ENCODE data around the gene RNF207. TPM values are rescaled to one million over a fixed set of nuclear protein-coding genes. Genes with fewer than 3 reads are reported as not detected.

Gene RNF207
- total RNA-seq, 3 donors from 2014 or later = 35.4 to 63.9 (median 35.9) TPM

- Histone ChIP-seq H3K9me3 (no peaks in the 10 kb centered on the region), H3K4me1 (ENCODE audit: low read depth) (peaks cover 11% of the 10 kb centered on the region), H3K36me3 (ENCODE audit: low read depth) (no peaks in the 10 kb centered on the region), H3K4me3 (peak overlapping the region; percentile 52)
- TF ChIP-seq, protein P1, sequence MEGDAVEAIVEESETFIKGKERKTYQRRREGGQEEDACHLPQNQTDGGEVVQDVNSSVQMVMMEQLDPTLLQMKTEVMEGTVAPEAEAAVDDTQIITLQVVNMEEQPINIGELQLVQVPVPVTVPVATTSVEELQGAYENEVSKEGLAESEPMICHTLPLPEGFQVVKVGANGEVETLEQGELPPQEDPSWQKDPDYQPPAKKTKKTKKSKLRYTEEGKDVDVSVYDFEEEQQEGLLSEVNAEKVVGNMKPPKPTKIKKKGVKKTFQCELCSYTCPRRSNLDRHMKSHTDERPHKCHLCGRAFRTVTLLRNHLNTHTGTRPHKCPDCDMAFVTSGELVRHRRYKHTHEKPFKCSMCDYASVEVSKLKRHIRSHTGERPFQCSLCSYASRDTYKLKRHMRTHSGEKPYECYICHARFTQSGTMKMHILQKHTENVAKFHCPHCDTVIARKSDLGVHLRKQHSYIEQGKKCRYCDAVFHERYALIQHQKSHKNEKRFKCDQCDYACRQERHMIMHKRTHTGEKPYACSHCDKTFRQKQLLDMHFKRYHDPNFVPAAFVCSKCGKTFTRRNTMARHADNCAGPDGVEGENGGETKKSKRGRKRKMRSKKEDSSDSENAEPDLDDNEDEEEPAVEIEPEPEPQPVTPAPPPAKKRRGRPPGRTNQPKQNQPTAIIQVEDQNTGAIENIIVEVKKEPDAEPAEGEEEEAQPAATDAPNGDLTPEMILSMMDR (IDR thresholded peaks at IDR 0.05) = no peak
- intact Hi-C loops (cut with DNase I, micrococcal nuclease) = no loop called here
- peak; percentile 73 to 80 (median 79) for DNase-seq
- ATAC-seq = peak; percentile 69
These were observed 29.4 kb downstream of the RNF207 start for GRCh38 chr1:6235296-6235677.

DNA sequence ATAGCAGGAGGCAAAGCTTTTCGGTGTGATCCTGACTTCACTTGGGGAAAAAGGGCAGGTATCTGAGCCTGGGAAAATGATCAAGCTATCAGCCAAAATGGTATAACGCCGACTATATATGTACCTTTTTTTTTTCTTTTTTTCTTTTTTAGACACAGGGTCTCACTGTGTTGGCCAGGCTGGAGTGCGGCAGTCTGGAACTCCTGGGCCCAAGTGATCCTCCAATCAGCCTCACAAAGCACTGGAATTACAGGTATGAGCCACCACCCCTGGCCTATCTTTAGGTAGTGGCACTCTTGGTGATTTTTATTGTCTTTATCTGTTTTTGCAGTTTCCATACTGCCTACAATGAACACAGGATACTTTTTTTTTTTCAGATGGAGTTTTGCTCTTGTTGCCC lies 31.2 kb downstream of the RNF207 start:
- no peaks in the 10 kb centered on the region for H3K36me3 ChIP-seq (ENCODE audit: low read depth)
- no peak for DNase-seq
- ATAC-seq = no peak
- H3K4me3 ChIP-seq = no peak overlapping the region
- no peaks in the 10 kb centered on the region for H3K9me3 ChIP-seq
- intact Hi-C loops (cut with DNase I, micrococcal nuclease) = no loop called here
- TF ChIP-seq, protein P1 (IDR thresholded peaks at IDR 0.05) = no peak
- H3K4me1 ChIP-seq (ENCODE audit: low read depth) = peaks cover 15% of the 10 kb centered on the region

DNA sequence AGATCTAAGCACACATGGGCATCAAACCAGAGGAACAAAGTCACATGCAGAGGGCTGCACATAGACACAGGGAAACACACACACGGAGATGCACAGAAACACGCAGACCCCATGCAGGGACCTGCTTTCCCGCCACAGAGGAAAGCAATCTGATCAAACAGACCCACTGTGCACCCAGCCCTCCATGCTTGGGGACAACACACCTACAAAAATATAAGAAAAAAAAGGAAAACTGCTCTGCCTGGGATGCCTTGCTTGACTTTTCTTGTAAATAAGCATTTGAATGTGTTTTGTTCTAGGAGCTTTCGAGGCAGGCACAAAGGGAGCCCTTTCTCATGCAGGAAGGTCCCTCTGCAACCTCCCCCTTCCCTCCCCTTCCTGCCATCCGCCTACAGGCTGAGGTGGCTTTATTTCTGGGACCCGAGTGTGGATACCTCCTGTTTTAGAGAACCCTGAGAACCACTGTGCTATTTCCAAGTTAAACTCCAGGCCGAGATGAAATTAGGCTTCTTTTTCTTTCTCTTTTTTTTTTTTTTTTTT lies 33.4 kb downstream of the RNF207 start:
- no peak overlapping the region for H3K4me3 ChIP-seq
- H3K4me1 ChIP-seq (ENCODE audit: low read depth) = peaks cover 17% of the 10 kb centered on the region
- TF ChIP-seq, protein P1 (IDR thresholded peaks at IDR 0.05) = no peak
- no peaks in the 10 kb centered on the region for H3K36me3 ChIP-seq (ENCODE audit: low read depth)
- ATAC-seq (no peak), DNase-seq (no peak)
- intact Hi-C loops (cut with DNase I, micrococcal nuclease) = no loop called here
- no peaks in the 10 kb centered on the region for H3K9me3 ChIP-seq

- no peak for DNase-seq
- no peaks in the 10 kb centered on the region for H3K36me3 ChIP-seq (ENCODE audit: low read depth)
- H3K4me3 ChIP-seq = no peak overlapping the region
- no peak for ATAC-seq
- no peaks in the 10 kb centered on the region for H3K9me3 ChIP-seq
- intact Hi-C loops (cut with DNase I, micrococcal nuclease) = loop anchor here in 1 of 2 donors (10.0 kb wide), 1 partner anchor 165 kb away; no protein-coding TSS in a partner anchor
- peaks cover 9% of the 10 kb centered on the region for H3K4me1 ChIP-seq (ENCODE audit: low read depth)
- TF ChIP-seq, protein P1 (IDR thresholded peaks at IDR 0.05) = no peak
These were observed 34.2 kb downstream of the RNF207 start for GRCh38 chr1:6239950-6240768.

- DNase-seq (no peak), ATAC-seq (no peak)
- no peaks in the 10 kb centered on the region for H3K36me3 ChIP-seq (ENCODE audit: low read depth)
- TF ChIP-seq, protein P1 (IDR thresholded peaks at IDR 0.05) = no peak
- peaks cover 18% of the 10 kb centered on the region for H3K4me1 ChIP-seq (ENCODE audit: low read depth)
- no peaks in the 10 kb centered on the region for H3K9me3 ChIP-seq
- no peak overlapping the region for H3K4me3 ChIP-seq
- intact Hi-C loops (cut with DNase I, micrococcal nuclease) = loop anchor here in 1 of 2 donors (10.0 kb wide), 1 partner anchor 164 kb away; no protein-coding TSS in a partner anchor
These were observed 35.4 kb downstream of the RNF207 start for GRCh38 chr1:6241107-6241886.

Data from mucosa of descending colon (tissue), 3 donors.